SIG-M5 treated with dmso at 0.1 percent for 504 hours (cell line): ENCODE measurements around the gene FCN2.

Experiments used
- DNase-seq: peaks from one replicate; lab custom pipeline; 2025; ENCODE audit not compliant: unreplicated experiment; lab: John Stamatoyannopoulos, UW

FCN2 gene

GRCh38 chr9:134880484-134881312 lies at the start of gene FCN2:
Gene FCN2 (plus strand): TSS chr9:134880810. CDS start chr9:134880822, 12 bp downstream.
- DNase-seq: no peak

GRCh38 chr9:134830926-134831720 lies 49.5 kb upstream of the FCN2 start:
- DNase-seq: no peak

DNA sequence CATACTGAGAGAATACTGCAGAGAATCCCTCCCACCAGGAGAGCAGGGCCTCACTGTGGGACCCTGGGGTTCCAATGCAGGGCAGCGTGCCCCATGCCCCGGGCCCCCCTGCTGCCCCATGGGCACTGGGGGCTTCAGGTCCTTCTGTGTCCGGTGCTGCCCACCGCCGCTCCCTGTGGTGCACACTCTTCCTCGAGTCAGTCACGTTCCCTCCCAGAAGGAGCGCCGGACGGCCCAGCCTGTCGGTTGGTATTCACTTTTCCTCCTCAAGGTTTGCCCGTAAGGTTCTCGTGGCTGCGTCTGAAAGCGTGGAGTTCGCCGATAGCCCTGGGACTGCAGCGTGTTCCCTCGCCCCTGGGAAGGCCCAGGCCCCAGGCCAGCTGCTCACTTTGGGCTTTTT lies 48.1 kb upstream of the FCN2 start:
- no peak for DNase-seq

- no peak for DNase-seq
Observed at GRCh38 chr9:134833294-134833880, 47.2 kb upstream of the FCN2 start.

DNA sequence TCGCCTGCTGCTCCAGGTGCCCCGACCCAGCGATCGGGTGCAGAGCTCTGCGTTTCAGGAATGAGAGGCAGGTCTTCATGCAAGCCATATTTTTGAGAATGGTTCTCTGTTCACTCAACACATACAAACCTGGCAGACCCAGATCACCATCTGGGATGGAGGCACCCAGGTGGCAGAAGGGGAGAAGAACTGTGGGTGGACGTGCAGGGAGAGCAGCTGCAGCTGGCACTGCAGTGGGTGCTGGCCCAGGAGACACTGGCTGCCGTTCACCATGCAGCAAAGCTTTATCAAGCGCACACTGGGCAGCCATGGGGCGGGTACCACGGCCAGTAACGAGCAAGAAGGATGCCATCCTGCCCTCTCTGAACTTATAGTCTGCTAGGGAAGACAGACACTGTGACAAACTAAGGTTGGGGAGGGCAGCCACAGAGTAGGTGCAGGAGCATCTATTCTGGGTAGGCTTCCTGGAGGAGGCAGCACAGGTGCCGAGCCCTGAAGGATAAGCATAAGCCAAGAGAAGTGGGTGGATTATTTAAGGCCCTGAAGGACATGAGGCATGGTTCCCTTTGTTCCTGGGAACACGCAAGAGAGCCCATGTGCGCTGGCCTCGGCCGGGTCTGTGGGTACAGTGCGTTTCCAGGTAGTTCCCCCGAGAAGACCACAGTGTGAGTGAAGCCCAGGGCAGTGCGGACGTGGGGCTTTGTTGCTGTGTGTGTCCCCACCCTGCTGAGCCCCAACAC lies 46.2 kb upstream of the FCN2 start:
- no peak for DNase-seq

- no peak for DNase-seq
Observed at GRCh38 chr9:134834957-134835419, 45.6 kb upstream of the FCN2 start.

- no peak for DNase-seq
Observed at GRCh38 chr9:134835448-134835847, 45.2 kb upstream of the FCN2 start.

DNA sequence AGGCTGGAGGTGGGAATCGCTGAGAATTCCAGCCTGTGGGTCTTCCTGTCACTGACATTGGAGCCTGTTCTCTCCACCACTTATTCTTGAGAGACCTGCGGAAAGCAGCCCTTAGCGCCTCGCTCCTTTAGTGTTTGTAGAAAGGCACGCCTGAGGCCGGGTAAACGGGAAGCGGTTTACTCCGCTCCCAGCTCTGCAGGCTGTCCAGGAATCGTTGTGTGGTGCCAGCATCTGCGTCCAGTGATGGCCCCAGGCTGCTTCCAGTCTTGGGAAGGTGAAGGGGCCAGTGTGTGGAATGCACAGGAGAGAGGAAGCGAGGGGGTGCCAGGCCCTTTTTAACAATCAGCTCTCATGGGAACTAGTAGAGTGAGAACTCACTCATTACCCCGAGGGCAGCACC lies 44.6 kb upstream of the FCN2 start:
- no peak for DNase-seq

- no peak for DNase-seq
Observed at GRCh38 chr9:134836406-134836970, 44.1 kb upstream of the FCN2 start.

- no peak for DNase-seq
Observed at GRCh38 chr9:134837529-134837928, 43.1 kb upstream of the FCN2 start.

- DNase-seq: no peak
Observed at GRCh38 chr9:134838651-134839454, 41.8 kb upstream of the FCN2 start.

DNA sequence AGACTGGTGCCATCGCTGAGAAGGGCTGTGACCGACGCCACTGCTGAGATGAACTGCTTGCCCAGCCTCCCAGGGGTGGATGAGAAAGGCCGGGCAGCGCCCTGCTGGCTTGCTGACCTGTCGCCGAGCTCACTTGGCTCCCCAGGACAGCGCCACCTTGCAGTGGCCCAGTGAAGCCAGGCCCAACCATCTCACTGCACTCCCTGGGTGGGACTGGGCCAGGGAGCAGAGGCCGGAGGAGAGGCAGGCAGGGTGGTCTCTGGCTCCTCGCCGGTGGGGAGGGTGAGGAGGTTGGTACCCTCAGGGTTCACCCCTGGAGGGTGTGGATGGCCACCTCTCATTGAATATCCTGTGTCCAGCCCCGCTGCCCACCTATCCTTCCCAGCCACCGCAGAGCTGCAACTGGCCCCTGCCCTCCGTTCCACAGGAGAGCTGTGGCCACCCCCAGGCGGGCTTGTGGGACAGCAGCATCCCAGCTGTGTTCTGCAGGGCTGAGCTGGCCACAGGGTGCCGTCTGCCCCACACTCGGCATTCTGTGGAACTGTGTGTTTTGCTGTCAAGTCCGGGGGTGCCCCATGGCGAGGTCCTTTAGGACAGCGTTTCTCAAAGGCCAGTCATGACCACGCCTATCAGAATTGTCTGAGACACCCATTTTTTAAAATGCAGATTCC lies 41.0 kb upstream of the FCN2 start:
- DNase-seq: no peak

DNA sequence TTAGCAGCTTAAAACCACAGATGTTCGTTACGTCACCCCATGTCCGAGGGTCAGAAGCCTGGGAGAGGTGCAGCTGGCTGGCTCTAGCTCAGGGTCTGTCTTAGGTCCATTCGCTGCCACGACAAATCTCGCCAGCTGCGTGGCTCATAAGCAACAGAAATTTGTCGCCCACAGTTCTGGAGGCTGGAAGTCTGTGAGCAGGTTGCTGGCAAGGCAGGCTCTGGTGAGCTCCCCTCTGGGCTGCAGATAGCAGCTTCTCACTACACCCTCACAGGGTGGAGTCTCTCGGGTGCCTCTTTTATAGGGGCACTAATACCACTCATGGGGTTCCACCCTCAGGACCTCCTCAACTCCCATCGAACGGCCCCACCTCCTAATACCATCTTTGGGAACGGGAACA lies 40.1 kb upstream of the FCN2 start:
- no peak for DNase-seq

GRCh38 chr9:134841180-134841904 lies 39.3 kb upstream of the FCN2 start:
- no peak for DNase-seq

GRCh38 chr9:134842321-134842720 lies 38.3 kb upstream of the FCN2 start:
- no peak for DNase-seq

DNA sequence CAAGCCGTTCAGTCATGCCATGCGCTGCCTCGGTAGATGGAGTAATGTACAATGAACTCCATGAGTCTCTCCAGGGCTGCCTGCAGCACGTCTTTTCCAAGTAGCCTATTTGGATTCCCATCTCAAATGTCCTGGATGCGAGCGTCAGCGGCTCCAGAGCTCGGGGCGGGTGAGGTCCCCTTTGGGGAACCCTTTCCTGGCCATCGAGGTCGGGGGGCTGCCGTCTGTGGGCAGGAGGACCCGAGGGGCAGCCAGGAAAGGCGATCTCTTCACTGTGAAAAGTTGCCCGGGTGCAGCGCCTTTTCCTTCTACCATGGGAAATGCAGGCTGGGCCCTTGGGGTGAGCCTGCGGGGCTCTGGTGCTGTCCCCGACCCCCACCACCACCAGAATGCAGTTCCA lies 36.9 kb upstream of the FCN2 start:
- no peak for DNase-seq

GRCh38 chr9:134844821-134845220 lies 35.8 kb upstream of the FCN2 start:
- DNase-seq: no peak

GRCh38 chr9:134846187-134846586 lies 34.4 kb upstream of the FCN2 start:
- no peak for DNase-seq

- no peak for DNase-seq
Observed at GRCh38 chr9:134846699-134847098, 33.9 kb upstream of the FCN2 start.
